Measurements from ENCODE around the gene CCDC93.
A peak's percentile ranks its signal among the peaks of the same experiment; 100 is the strongest.

CCDC93 gene

GRCh38 chr2:117956036-117956796, 57.7 kb downstream of the CCDC93 start:
- peak; percentile 19 for TF ChIP-seq CTCF (IDR thresholded peaks at IDR 0.05; ENCODE audit: borderline replicate concordance, control extremely low read depth, extremely low read depth, insufficient read depth, missing control alignments)
- in situ Hi-C loops (cut with MboI; ENCODE audit: low sequenced_read_pairs, unreplicated experiment): no loop called here
- no peak for DNase-seq (ENCODE audit: low spot score)

- DNase-seq (ENCODE audit: low spot score): no peak
- in situ Hi-C loops (cut with MboI; ENCODE audit: low sequenced_read_pairs, unreplicated experiment): no loop called here
- TF ChIP-seq CTCF (IDR thresholded peaks at IDR 0.05; ENCODE audit: borderline replicate concordance, control extremely low read depth, extremely low read depth, insufficient read depth, missing control alignments): no peak
These were observed 60.6 kb downstream of the CCDC93 start for GRCh38 chr2:117953231-117953630.

GRCh38 chr2:117952701-117953100, 61.2 kb downstream of the CCDC93 start:
- no peak for DNase-seq (ENCODE audit: low spot score)
- no peak for TF ChIP-seq CTCF (IDR thresholded peaks at IDR 0.05; ENCODE audit: borderline replicate concordance, control extremely low read depth, extremely low read depth, insufficient read depth, missing control alignments)
- in situ Hi-C loops (cut with MboI; ENCODE audit: low sequenced_read_pairs, unreplicated experiment): no loop called here

- TF ChIP-seq CTCF (IDR thresholded peaks at IDR 0.05; ENCODE audit: borderline replicate concordance, control extremely low read depth, extremely low read depth, insufficient read depth, missing control alignments): no peak
- no peak for DNase-seq (ENCODE audit: low spot score)
- in situ Hi-C loops (cut with MboI; ENCODE audit: low sequenced_read_pairs, unreplicated experiment): no loop called here
These were observed 61.6 kb downstream of the CCDC93 start for GRCh38 chr2:117952228-117952627.

- TF ChIP-seq CTCF (IDR thresholded peaks at IDR 0.05; ENCODE audit: borderline replicate concordance, control extremely low read depth, extremely low read depth, insufficient read depth, missing control alignments): no peak
- in situ Hi-C loops (cut with MboI; ENCODE audit: low sequenced_read_pairs, unreplicated experiment): no loop called here
- DNase-seq (ENCODE audit: low spot score): no peak
These were observed 64.1 kb downstream of the CCDC93 start for GRCh38 chr2:117949806-117950205.

GRCh38 chr2:117948615-117949014, 65.3 kb downstream of the CCDC93 start:
- in situ Hi-C loops (cut with MboI; ENCODE audit: low sequenced_read_pairs, unreplicated experiment): no loop called here
- no peak for DNase-seq (ENCODE audit: low spot score)

More at GRCh38 chr2:117948615-117949014, 65.3 kb downstream of the CCDC93 start:
- no peak for TF ChIP-seq CTCF (IDR thresholded peaks at IDR 0.05; ENCODE audit: borderline replicate concordance, control extremely low read depth, extremely low read depth, insufficient read depth, missing control alignments)
